B cell (primary cell): ENCODE data around the gene GPX3. TPM values are rescaled to one million over a fixed set of nuclear protein-coding genes. Genes with fewer than 3 reads are reported as not detected.
A peak's percentile ranks its signal among the peaks of the same experiment; 100 is the strongest.

Experiments used
- ATAC-seq: fragments of 200-7000 bp; cut with Tn5 transposase; one replicate; pipeline ENCODE4 v1.10.0; 2021; ENCODE audit warnings: low read depth, mild to moderate bottlenecking, moderate number of reproducible peaks, moderate library complexity
- CTCF ChIA-PET: fragments of 350-600 bp; sonication (Branson Sonifier 250); formaldehyde crosslinking; loops from one replicate; lab custom pipeline; 2021; ENCODE audit warnings: antibody characterized with exemption, inconsistent platforms; lab: Charles Lee
- POLR2A ChIA-PET: fragments of 350-600 bp; sonication (Branson Sonifier 250); formaldehyde crosslinking; loops from one replicate; lab custom pipeline; 2021; ENCODE audit warnings: antibody characterized with exemption; lab: Charles Lee
- DNase-seq: peaks from one replicate; pipeline ENCODE4 v3.0.0; 2013
- H2AFZ ChIP-seq: 2 replicates; pipeline ENCODE4 v1.6.1; 2012; ENCODE audit warnings: mild to moderate bottlenecking, low read depth, low read length; ENCODE audit not compliant: insufficient read depth, poor library complexity, severe bottlenecking
- H3K27ac ChIP-seq, 2 donors: 1 replicate in 1 of 2; 2 replicates in 1 of 2; pipeline ENCODE4 v1.5.1; 2012 to 2013; ENCODE audit warnings: low read length in 2 of 2, mild to moderate bottlenecking in 2 of 2, moderate library complexity in 1 of 2
- H3K27me3 ChIP-seq, 4 experiments: fragments of 200-600 bp in 1 of 4; sonication (generic) in 1 of 4; replicated peaks in 1 of 4; 1 replicate in 2 of 4; 2 replicates in 2 of 4; pipeline versions ENCODE4 v1.6.1 to v1.7.0; 2013 to 2016; ENCODE audit warnings: low read length in 3 of 4, mild to moderate bottlenecking in 2 of 4, mixed read lengths in 1 of 4, moderate library complexity in 1 of 4; ENCODE audit not compliant: insufficient read depth in 4 of 4, control insufficient read depth in 3 of 4; ENCODE audit errors: control extremely low read depth in 1 of 4
- H3K36me3 ChIP-seq, 2 experiments: replicated peaks in 1 of 2; 1 replicate in 1 of 2; 2 replicates in 1 of 2; pipeline versions ENCODE4 v1.6.1 to v1.7.1; 2013; ENCODE audit warnings: low read length in 1 of 2; ENCODE audit not compliant: insufficient read depth in 2 of 2, control insufficient read depth in 1 of 2; ENCODE audit errors: control extremely low read depth in 1 of 2, extremely low read depth in 1 of 2
- H3K4me1 ChIP-seq, 2 donors: fragments of 200-600 bp in 1 of 2; sonication (generic) in 1 of 2; 1 replicate in 1 of 2; 2 replicates in 1 of 2; pipeline versions ENCODE4 v1.5.1 to v1.6.1; 2013 to 2017; ENCODE audit warnings: low read length in 2 of 2; ENCODE audit not compliant: control insufficient read depth in 2 of 2, insufficient read depth in 2 of 2
- H3K4me2 ChIP-seq: replicated peaks from 2 replicates; pipeline ENCODE3; 2012; ENCODE audit warnings: mild to moderate bottlenecking, low read depth, low read length; ENCODE audit not compliant: poor library complexity, severe bottlenecking
- H3K4me3 ChIP-seq, 5 experiments: fragments of 200-600 bp in 1 of 5; sonication (generic) in 1 of 5; 1 replicate in 3 of 5; 2 replicates in 2 of 5; pipeline versions ENCODE4 v1.5.1 to v1.7.0; 2011 to 2016; ENCODE audit warnings: low read length in 4 of 5, mild to moderate bottlenecking in 4 of 5, low read depth in 2 of 5, control low read depth in 1 of 5, moderate library complexity in 1 of 5; ENCODE audit not compliant: insufficient read depth in 1 of 5; ENCODE audit errors: control extremely low read depth in 1 of 5, extremely low read depth in 1 of 5
- H3K79me2 ChIP-seq: fragments of 200-600 bp; sonication (generic); one replicate; pipeline ENCODE4 v1.6.0; 2016; ENCODE audit warnings: low read length; ENCODE audit not compliant: control insufficient read depth, insufficient read depth
- H3K9ac ChIP-seq: fragments of 200-600 bp; sonication (generic); 2 replicates; pipeline ENCODE4 v1.6.1; 2017; ENCODE audit warnings: mild to moderate bottlenecking, low read length, moderate library complexity
- H3K9me3 ChIP-seq, 3 donors: one replicate each; pipeline versions ENCODE4 v1.6.1 to v1.7.1; 2013; ENCODE audit warnings: low read length in 2 of 3; ENCODE audit not compliant: control insufficient read depth in 2 of 3, insufficient read depth in 1 of 3; ENCODE audit errors: control extremely low read depth in 1 of 3
- H4K20me1 ChIP-seq: 2 replicates; pipeline ENCODE4 v1.6.0; 2012; ENCODE audit warnings: mild to moderate bottlenecking, low read length; ENCODE audit not compliant: insufficient read depth, control insufficient read depth, poor library complexity, severe bottlenecking
- H3K27ac Mint-ChIP-seq: one replicate; pipeline ENCODE4 v1.8.0; 2021; ENCODE audit warnings: mixed read lengths
- H3K27me3 Mint-ChIP-seq: one replicate; pipeline ENCODE4 v1.8.0; 2021; ENCODE audit warnings: mixed read lengths
- H3K4me1 Mint-ChIP-seq: one replicate; pipeline ENCODE4 v1.8.0; 2021; ENCODE audit warnings: mixed read lengths
- H3K4me3 Mint-ChIP-seq: one replicate; pipeline ENCODE4 v1.8.0; 2021; ENCODE audit warnings: mixed read lengths
- H3K9me3 Mint-ChIP-seq: one replicate; pipeline ENCODE4 v1.8.0; 2022; ENCODE audit warnings: mixed read lengths; ENCODE audit not compliant: insufficient read depth
- EZH2 ChIP-seq: IDR thresholded peaks from 2 replicates; pipeline ENCODE4 v1.6.1; 2012; ENCODE audit warnings: borderline replicate concordance, low read depth, mild to moderate bottlenecking, moderate library complexity, low read length; ENCODE audit not compliant: insufficient read depth, poor library complexity, severe bottlenecking
- WGBS: methylation state at CpG from one replicate; pipeline ENCODE4 v1.1.5; 2013; ENCODE audit warnings: missing lambda C conversion rate; ENCODE audit not compliant: insufficient coverage; 5-methylcytosine and 5-hydroxymethylcytosine counted together
- intact Hi-C: fragments of 100-400 bp; cut with micrococcal nuclease; formaldehyde crosslinking; loops from one replicate; pipeline ENCODE4 v1.10.0; 2022
- polyA plus RNA-seq: library from polyadenylated mRNA; depleted of rRNA; stranded (reverse); fragments of >200 nt; gene quantifications from 2 replicates; pipeline ENCODE4 v1.2.3, GENCODE V29; 2012
- total RNA-seq, 2 donors: library from RNA; stranded (reverse); fragments of 120-200 nt in 1 of 2; gene quantifications; 1 replicate in 1 of 2; 2 replicates in 1 of 2; pipeline versions ENCODE4 v1.2.3 to v1.2.4, GENCODE V29; 2013 to 2022
- TF ChIP-seq, protein P1 (sequence below): fragments of 200-600 bp; IDR thresholded peaks from one replicate; pipeline ENCODE4 v1.8.0; 2022; ENCODE audit warnings: antibody characterized with exemption, mild to moderate bottlenecking

GPX3 gene
- total and polyA plus RNA-seq, 2 donors (not counting 1 experiment from before 2014, with no cell fraction given) = not detected

DNA sequence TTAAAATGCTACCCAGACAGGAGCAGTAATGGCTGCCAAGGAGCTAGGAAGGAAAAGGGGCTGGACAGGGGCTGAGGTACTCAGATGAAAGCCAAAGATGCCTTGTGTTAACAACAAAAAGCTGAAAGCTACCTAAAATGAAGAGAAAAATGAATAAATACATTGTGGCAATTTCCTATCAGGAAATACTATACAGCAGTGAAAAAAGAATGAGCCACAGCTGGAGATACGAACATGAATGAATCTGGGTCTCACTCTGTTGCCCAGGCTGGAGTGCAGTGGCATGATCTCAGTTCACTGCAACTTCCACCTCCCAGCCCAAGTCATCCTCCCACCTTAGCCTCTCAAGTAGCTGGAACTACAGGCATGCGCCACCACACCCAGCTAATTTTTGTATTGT, 54.2 kb downstream of the GPX3 start:
- H2AFZ ChIP-seq = no peak overlapping the region

DNA sequence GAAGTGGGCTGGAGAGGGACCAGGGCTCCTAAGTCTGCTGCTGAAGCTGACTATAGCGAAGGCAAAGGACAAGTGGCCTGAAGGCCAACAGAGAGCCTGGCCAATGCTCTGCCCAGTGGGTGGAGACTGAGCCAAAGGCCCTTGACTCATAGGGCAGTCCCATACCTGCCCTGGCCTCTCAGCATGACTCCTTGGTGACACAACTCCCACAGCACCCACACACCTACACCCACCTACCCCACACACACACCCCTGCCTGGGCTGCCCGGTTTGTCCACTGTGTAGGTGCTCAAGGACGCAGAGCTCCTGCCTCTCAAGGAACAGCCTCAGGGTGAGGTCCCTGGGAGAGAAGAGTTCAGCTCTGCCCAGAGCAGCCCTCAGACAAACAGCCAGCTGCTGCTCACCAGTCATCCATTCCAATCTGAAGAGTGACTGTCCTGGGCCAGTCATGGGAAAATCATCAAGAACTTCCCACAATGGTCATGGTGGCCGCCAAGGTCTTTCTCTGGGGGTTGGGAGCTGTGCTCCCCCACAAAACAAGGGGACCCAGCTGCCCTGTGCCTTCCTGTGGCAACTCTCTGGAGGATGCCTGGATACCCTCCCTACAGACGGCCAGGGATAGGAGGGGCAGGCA, 55.4 kb downstream of the GPX3 start:
- no peak overlapping the region for H2AFZ ChIP-seq
- peak overlapping the region; percentile 84 for H3K27ac Mint-ChIP-seq

More for the DNA sequence above, 54.2 kb downstream of the GPX3 start:
- WGBS = no CpG with 5 or more reads among the region's 2 CpGs
- Mint-ChIP-seq H3K9me3 (no peaks in the 10 kb centered on the region), H3K4me3 (no peak overlapping the region), H3K27me3 (no peaks in the 10 kb centered on the region), H3K27ac (peak overlapping the region; percentile 59), H3K4me1 (peaks cover 81% of the 10 kb centered on the region)
- Histone ChIP-seq H3K79me2 (peaks cover 100% of the 10 kb centered on the region), H3K27me3 (no peaks in the 10 kb centered on the region), H3K9ac (no peak overlapping the region), H3K4me2 (no peak overlapping the region), H3K36me3 (peaks cover 4 to 58% of the 10 kb centered on the region in 2 experiments), H3K4me3 (no peak overlapping the region), H3K27ac (peak overlapping the region in 1 of 2 donors; percentile 34), H4K20me1 (peaks cover 100% of the 10 kb centered on the region), H3K9me3 (peaks cover 0 to 3% (median 0%) of the 10 kb centered on the region in 3 donors), H3K4me1 (peaks cover 48 to 65% of the 10 kb centered on the region in 2 donors)
- intact Hi-C loops = no loop called here
- POLR2A ChIA-PET = interaction anchor here (1.0 kb wide), 1 partner anchor 9 kb away, joined by 3 read pairs; no protein-coding TSS in a partner anchor
- no peak for TF ChIP-seq EZH2
- TF ChIP-seq, protein P1, sequence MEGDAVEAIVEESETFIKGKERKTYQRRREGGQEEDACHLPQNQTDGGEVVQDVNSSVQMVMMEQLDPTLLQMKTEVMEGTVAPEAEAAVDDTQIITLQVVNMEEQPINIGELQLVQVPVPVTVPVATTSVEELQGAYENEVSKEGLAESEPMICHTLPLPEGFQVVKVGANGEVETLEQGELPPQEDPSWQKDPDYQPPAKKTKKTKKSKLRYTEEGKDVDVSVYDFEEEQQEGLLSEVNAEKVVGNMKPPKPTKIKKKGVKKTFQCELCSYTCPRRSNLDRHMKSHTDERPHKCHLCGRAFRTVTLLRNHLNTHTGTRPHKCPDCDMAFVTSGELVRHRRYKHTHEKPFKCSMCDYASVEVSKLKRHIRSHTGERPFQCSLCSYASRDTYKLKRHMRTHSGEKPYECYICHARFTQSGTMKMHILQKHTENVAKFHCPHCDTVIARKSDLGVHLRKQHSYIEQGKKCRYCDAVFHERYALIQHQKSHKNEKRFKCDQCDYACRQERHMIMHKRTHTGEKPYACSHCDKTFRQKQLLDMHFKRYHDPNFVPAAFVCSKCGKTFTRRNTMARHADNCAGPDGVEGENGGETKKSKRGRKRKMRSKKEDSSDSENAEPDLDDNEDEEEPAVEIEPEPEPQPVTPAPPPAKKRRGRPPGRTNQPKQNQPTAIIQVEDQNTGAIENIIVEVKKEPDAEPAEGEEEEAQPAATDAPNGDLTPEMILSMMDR = no peak
- no peak for ATAC-seq
- CTCF ChIA-PET = interaction anchor here (0.6 to 1.6 kb wide), 6 partner anchors 8 to 55 kb away, joined by 3 to 12 read pairs (median 3); no protein-coding TSS in a partner anchor
- DNase-seq = no peak

More for the DNA sequence above, 55.4 kb downstream of the GPX3 start:
- Histone ChIP-seq H3K27ac (peak overlapping the region in 1 of 2 donors; percentile 28), H3K4me3 (no peak overlapping the region), H3K9ac (no peak overlapping the region), H3K4me2 (peak overlapping the region; percentile 5), H4K20me1 (peaks cover 98% of the 10 kb centered on the region), H3K79me2 (peaks cover 100% of the 10 kb centered on the region), H3K27me3 (no peaks in the 10 kb centered on the region), H3K4me1 (peaks cover 46 to 63% of the 10 kb centered on the region in 2 donors), H3K36me3 (peaks cover 4 to 47% of the 10 kb centered on the region in 2 experiments), H3K9me3 (peaks cover 0 to 3% (median 0%) of the 10 kb centered on the region in 3 donors)
- Mint-ChIP-seq H3K4me1 (peaks cover 75% of the 10 kb centered on the region), H3K27me3 (no peaks in the 10 kb centered on the region), H3K4me3 (peak overlapping the region; percentile 87), H3K9me3 (no peaks in the 10 kb centered on the region)
- intact Hi-C loops = no loop called here
- TF ChIP-seq, protein P1 = no peak
- TF ChIP-seq EZH2 = no peak
- DNase-seq (no peak), ATAC-seq (no peak)
- ChIA-PET POLR2A (no interaction called here), CTCF (interaction anchor here (0.9 to 1.8 kb wide), 5 partner anchors 24 to 90 kb away, joined by 3 to 10 read pairs (median 4); no protein-coding TSS in a partner anchor)
- WGBS = 70% methylated on average over 5 of the region's 5 CpGs
